CD14-positive monocyte (primary cell): Measurements from ENCODE around the gene DDX39A. TPM values are rescaled to one million over a fixed set of nuclear protein-coding genes. Genes with fewer than 3 reads are reported as not detected.

Source experiments
- DNase-seq, 3 donors: peaks; one replicate each; pipeline ENCODE4 v3.0.0-alpha.2; 2011 to 2022
- H2AFZ ChIP-seq: 2 replicates; pipeline ENCODE4 v1.6.0; 2012; ENCODE audit warnings: mild to moderate bottlenecking, low read depth, low read length, inconsistent platforms; ENCODE audit not compliant: insufficient read depth, poor library complexity, severe bottlenecking
- H3K27ac ChIP-seq, 2 donors: 1 replicate in 1 of 2; 2 replicates in 1 of 2; pipeline ENCODE4 v1.5.1; 2012 to 2013; ENCODE audit warnings: low read length in 2 of 2, control low read depth in 1 of 2, inconsistent platforms in 1 of 2, low read depth in 1 of 2, mild to moderate bottlenecking in 1 of 2
- H3K27me3 ChIP-seq, 2 donors: one replicate each; pipeline versions ENCODE4 v1.6.0 to v1.6.1; 2011 to 2013; ENCODE audit warnings: low read length in 2 of 2; ENCODE audit not compliant: control insufficient read depth in 2 of 2, insufficient read depth in 2 of 2
- H3K36me3 ChIP-seq, 2 donors: replicated peaks in 1 of 2; 1 replicate in 1 of 2; 2 replicates in 1 of 2; pipeline versions ENCODE4 v1.5.1 to v1.6.1; 2012 to 2013; ENCODE audit warnings: low read length in 2 of 2, control low read depth in 1 of 2, inconsistent platforms in 1 of 2, mild to moderate bottlenecking in 1 of 2; ENCODE audit not compliant: insufficient read depth in 2 of 2, control insufficient read depth in 1 of 2
- H3K4me1 ChIP-seq, 2 donors: 1 replicate in 1 of 2; 2 replicates in 1 of 2; pipeline versions ENCODE4 v1.5.1 to v1.6.1; 2012 to 2013; ENCODE audit warnings: low read length in 2 of 2, control low read depth in 1 of 2, inconsistent platforms in 1 of 2, mild to moderate bottlenecking in 1 of 2, moderate library complexity in 1 of 2; ENCODE audit not compliant: insufficient read depth in 2 of 2, control insufficient read depth in 1 of 2
- H3K4me2 ChIP-seq: replicated peaks from 2 replicates; pipeline ENCODE3; 2012; ENCODE audit warnings: low read length, moderate library complexity, mild to moderate bottlenecking; ENCODE audit not compliant: poor library complexity, severe bottlenecking; ENCODE audit errors: extremely low read depth
- H3K4me3 ChIP-seq, 3 experiments: fragments of 200-600 bp in 1 of 3; sonication (generic) in 1 of 3; replicated peaks in 1 of 3; 1 replicate in 2 of 3; 2 replicates in 1 of 3; pipeline ENCODE4 v1.5.1; 2011 to 2013; ENCODE audit warnings: low read length in 3 of 3, mild to moderate bottlenecking in 3 of 3, control low read depth in 2 of 3, low read depth in 2 of 3, inconsistent platforms in 1 of 3, moderate library complexity in 1 of 3
- H3K79me2 ChIP-seq: 2 replicates; pipeline ENCODE4 v1.6.0; 2012; ENCODE audit warnings: mild to moderate bottlenecking, control low read depth, inconsistent platforms, low read length, moderate library complexity; ENCODE audit not compliant: insufficient read depth
- H3K9ac ChIP-seq: 2 replicates; pipeline ENCODE4 v1.6.0; 2017; ENCODE audit warnings: low read length, mild to moderate bottlenecking; ENCODE audit not compliant: insufficient read depth, poor library complexity, severe bottlenecking
- H3K9me3 ChIP-seq, 2 donors: replicated peaks in 1 of 2; 1 replicate in 1 of 2; 2 replicates in 1 of 2; pipeline versions ENCODE4 v1.5.1 to v1.6.1; 2012 to 2013; ENCODE audit warnings: low read length in 2 of 2, control low read depth in 1 of 2; ENCODE audit not compliant: control insufficient read depth in 1 of 2, insufficient read depth in 1 of 2
- H4K20me1 ChIP-seq: 2 replicates; pipeline ENCODE4 v1.6.0; 2012; ENCODE audit warnings: mild to moderate bottlenecking, low read length, control low read depth, moderate library complexity; ENCODE audit not compliant: insufficient read depth
- H3K27ac Mint-ChIP-seq, 7 donors: one replicate each; pipeline ENCODE4 v1.8.0; 2020; ENCODE audit warnings: mild to moderate bottlenecking in 7 of 7, mixed read lengths in 7 of 7, moderate library complexity in 6 of 7, inconsistent platforms in 2 of 7
- H3K27me3 Mint-ChIP-seq, 3 donors: one replicate each; pipeline ENCODE4 v1.8.0; 2021 to 2022; ENCODE audit warnings: low read depth in 3 of 3, mild to moderate bottlenecking in 3 of 3, mixed read lengths in 3 of 3, moderate library complexity in 3 of 3, inconsistent platforms in 1 of 3
- H3K36me3 Mint-ChIP-seq, 2 donors: one replicate each; pipeline ENCODE4 v1.8.0; 2020; ENCODE audit warnings: mixed read lengths in 2 of 2, inconsistent platforms in 1 of 2, mild to moderate bottlenecking in 1 of 2
- H3K4me1 Mint-ChIP-seq: one replicate; pipeline ENCODE4 v1.8.0; 2020; ENCODE audit warnings: mild to moderate bottlenecking, mixed read lengths
- H3K4me3 Mint-ChIP-seq, 2 donors: one replicate each; pipeline ENCODE4 v1.8.0; 2020; ENCODE audit warnings: mild to moderate bottlenecking in 2 of 2, mixed read lengths in 2 of 2, moderate library complexity in 1 of 2
- H3K9me3 Mint-ChIP-seq, 7 donors: one replicate each; pipeline ENCODE4 v1.8.0; 2020 to 2022; ENCODE audit warnings: mixed read lengths in 7 of 7, mild to moderate bottlenecking in 6 of 7, moderate library complexity in 6 of 7, inconsistent platforms in 2 of 7
- CTCF ChIP-seq: fragments of 200-600 bp; IDR thresholded peaks from one replicate; pipeline ENCODE4 v1.8.0; 2022; ENCODE audit warnings: antibody characterized with exemption, mild to moderate bottlenecking
- WGBS: methylation state at CpG from one replicate; pipeline ENCODE4 v1.1.5; 2013; ENCODE audit warnings: missing lambda C conversion rate; ENCODE audit not compliant: insufficient coverage; 5-methylcytosine and 5-hydroxymethylcytosine counted together
- intact Hi-C, 2 donors: fragments of 100-400 bp; cut with micrococcal nuclease; formaldehyde crosslinking; loops; one replicate each; pipeline versions ENCODE4 v1.15.0 to v1.15.1; 2023
- polyA plus RNA-seq, 3 donors: library from polyadenylated mRNA; depleted of rRNA in 1 of 3; unstranded in 2 of 3; stranded (reverse) in 1 of 3; fragments of 300-500 nt in 2 of 3; fragments of >200 nt in 1 of 3; fragmentation: Illumina TruSeq in 2 of 3; gene quantifications; 1 replicate in 2 of 3; 2 replicates in 1 of 3; pipeline ENCODE4 v1.2.3, GENCODE V29; 2012 to 2021

DDX39A gene
- polyA plus RNA-seq, 3 donors: 78.7 to 187 (median 83.5) TPM

- no peaks in the 10 kb centered on the region for H3K9me3 Mint-ChIP-seq
- Histone ChIP-seq H3K27me3 (no peaks in the 10 kb centered on the region), H3K4me2 (peak overlapping the region; percentile 75), H3K9me3 (no peaks in the 10 kb centered on the region), H2AFZ (peak overlapping the region; percentile 46), H3K27ac (peak overlapping the region; percentile 5 to 66), H3K79me2 (peaks cover 96% of the 10 kb centered on the region), H3K4me1 (peaks cover 55 to 64% of the 10 kb centered on the region in 2 donors), H3K4me3 (peak overlapping the region in 1 of 3 experiments; percentile 91), H4K20me1 (peaks cover 16% of the 10 kb centered on the region), H3K36me3 (peaks cover 23 to 34% of the 10 kb centered on the region in 2 donors), H3K9ac (no peak overlapping the region)
- WGBS: 29% methylated on average over 8 of the region's 9 CpGs
- H3K4me3 Mint-ChIP-seq: peak overlapping the region; percentile 56 to 82
- H3K36me3 Mint-ChIP-seq: peaks cover 22 to 45% of the 10 kb centered on the region in 2 donors
- no peak for TF ChIP-seq CTCF
- H3K4me1 Mint-ChIP-seq: peaks cover 61% of the 10 kb centered on the region
- peaks cover 0 to 3% (median 0%) of the 10 kb centered on the region in 3 donors for H3K27me3 Mint-ChIP-seq
- intact Hi-C loops: loop anchor here in 1 of 2 donors (5.0 kb wide), 1 partner anchor 38 kb away; the partner anchor contains the start of gene PTGER1
- DNase-seq: no peak
- peak overlapping the region; percentile 76 to 98 (median 91) for H3K27ac Mint-ChIP-seq
Observed at GRCh38 chr19:14439014-14439413, 19.9 kb upstream of the DDX39A start.

DNA sequence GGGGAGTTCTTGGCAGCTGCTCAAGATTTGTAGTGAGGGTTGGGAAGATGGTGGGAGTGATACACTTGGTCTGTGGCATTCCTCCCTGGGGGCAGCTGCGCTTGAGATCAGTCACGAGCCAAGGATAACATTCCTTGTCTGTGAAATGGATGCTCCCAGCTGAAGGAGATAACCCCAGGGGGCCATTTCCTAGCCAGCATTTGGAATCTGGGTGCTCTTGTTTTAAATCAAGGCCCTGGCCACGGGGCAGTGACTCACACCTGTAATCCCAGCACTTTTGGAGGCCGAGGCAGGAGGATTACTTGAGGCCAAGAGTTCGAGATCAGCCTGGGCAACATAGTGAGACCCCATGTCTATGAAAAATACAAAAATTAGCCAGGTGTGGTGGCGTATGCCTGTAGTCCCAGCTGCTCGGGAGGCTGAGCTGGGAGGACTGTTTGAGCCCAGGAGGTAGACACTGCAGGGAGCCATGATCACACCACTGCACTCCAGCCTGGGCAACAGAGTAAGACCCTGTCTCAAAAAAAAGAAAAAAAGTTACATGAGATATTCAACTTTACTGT lies 18.5 kb upstream of the DDX39A start:
- Histone ChIP-seq H3K36me3 (peaks cover 10 to 20% of the 10 kb centered on the region in 2 donors), H3K27ac (no peak overlapping the region), H3K4me1 (peaks cover 63 to 73% of the 10 kb centered on the region in 2 donors), H3K4me3 (no peak overlapping the region), H2AFZ (no peak overlapping the region), H3K27me3 (no peaks in the 10 kb centered on the region), H4K20me1 (peaks cover 7% of the 10 kb centered on the region), H3K4me2 (no peak overlapping the region), H3K9ac (no peak overlapping the region), H3K9me3 (no peaks in the 10 kb centered on the region), H3K79me2 (peaks cover 92% of the 10 kb centered on the region)
- no peak for DNase-seq
- Mint-ChIP-seq H3K27me3 (peaks cover 0 to 3% (median 0%) of the 10 kb centered on the region in 3 donors), H3K27ac (peak overlapping the region in 3 of 7 donors; percentile 52 to 98 (median 68)), H3K4me1 (peaks cover 63% of the 10 kb centered on the region), H3K36me3 (peaks cover 10 to 32% of the 10 kb centered on the region in 2 donors), H3K4me3 (no peak overlapping the region), H3K9me3 (no peaks in the 10 kb centered on the region)
- intact Hi-C loops: loop anchor here in 1 of 2 donors (5.0 kb wide), 1 partner anchor 40 kb away; the partner anchor contains the start of gene PTGER1
- 98% methylated on average over 7 of the region's 7 CpGs for WGBS
- TF ChIP-seq CTCF: no peak
